Limb (tissue), 2 donors: ENCODE data around the gene PTPRZ1.
A peak's percentile ranks its signal among the peaks of the same experiment; 100 is the strongest.

Experiments used
- DNase-seq, 2 donors: peaks; one replicate each; pipeline ENCODE4 v3.0.0-alpha.2; 2016; ENCODE audit errors: extremely low spot score in 2 of 2

Gene PTPRZ1

DNA sequence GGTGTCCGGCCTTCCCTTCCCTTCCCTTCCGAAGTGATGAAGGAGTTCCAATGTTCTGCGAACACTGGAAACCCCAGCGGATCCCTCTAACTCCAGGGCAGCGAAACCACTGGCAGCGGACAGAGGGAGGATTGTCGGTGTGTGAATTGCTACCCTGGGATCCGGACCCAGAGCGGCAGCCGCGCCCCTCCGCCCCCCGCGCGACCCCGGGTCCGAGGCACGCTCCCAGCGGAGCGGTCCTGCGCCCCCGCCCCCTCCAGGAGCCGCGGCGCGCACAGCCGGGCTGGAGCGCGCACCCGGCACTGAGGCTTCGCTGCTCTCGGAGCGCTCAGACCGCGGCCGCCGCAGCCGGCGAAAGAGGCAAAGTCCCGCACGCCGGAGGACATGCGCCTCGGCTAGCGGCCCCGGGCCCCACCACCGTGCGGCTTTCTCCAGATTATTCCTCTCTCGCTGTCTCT lies at the start of gene PTPRZ1:
Gene PTPRZ1, plus strand, starts transcription at position 331 of the 458 bp plus-strand sequence. CDS start 339 bp downstream, outside the sequence.
- peak; percentile 27 to 81 for DNase-seq

DNA sequence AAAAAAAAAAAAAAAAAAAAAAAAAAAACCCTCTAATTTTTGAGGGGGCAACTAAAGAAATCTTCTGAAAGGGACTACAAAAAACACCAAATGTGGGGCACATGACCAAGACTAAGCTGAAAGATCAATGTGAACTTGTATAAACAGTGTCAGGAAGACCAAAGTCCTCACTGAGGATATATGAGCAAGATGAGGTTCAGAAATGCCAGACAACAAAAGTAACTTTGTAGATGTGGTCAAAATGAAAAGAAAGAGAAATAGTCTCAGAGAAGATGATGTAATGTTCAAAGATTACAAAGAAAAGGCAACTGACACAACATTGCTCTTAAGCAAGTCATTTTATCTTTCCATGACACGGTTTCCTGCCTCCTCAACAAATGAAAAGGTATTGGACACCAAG lies 48.7 kb upstream of the PTPRZ1 start:
- no peak for DNase-seq

DNA sequence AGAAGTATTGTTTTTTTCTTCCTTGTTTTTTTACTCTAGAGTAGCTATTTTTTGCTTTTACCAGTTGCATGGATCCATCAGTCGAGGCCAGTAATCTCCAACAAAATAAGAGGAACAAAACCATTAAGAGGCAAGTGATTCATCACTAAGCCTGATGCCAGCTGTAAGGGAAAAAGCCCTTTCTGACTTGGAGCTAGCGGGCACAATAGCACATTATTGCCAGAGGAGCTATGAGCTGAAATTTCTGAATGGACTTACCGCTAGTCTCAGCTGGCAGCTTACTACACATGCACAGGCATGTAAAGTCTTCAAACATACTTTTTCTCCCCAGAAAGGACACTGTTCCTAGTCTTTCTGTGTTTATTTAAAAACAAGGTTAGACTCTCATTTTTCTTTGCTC lies 41.6 kb upstream of the PTPRZ1 start:
- DNase-seq: no peak

DNA sequence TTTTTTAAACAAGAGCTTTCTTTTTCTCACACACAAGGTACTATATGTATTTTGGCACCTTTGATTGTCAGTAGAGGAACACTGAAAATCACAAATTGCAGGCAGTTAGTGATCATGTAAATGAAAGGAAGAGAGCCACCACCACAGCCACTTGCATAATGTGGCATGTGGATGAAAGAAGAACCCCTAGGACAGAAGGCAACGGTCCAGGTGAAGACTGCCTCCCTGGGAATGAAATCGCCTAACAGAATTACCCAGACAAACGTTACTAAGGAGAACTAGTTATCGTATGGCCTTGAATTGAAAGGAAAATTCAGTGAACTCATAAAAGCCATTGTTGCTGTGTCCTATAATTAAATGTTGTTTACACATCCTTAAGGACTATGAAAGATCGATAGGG lies 41.2 kb upstream of the PTPRZ1 start:
- DNase-seq: no peak

DNA sequence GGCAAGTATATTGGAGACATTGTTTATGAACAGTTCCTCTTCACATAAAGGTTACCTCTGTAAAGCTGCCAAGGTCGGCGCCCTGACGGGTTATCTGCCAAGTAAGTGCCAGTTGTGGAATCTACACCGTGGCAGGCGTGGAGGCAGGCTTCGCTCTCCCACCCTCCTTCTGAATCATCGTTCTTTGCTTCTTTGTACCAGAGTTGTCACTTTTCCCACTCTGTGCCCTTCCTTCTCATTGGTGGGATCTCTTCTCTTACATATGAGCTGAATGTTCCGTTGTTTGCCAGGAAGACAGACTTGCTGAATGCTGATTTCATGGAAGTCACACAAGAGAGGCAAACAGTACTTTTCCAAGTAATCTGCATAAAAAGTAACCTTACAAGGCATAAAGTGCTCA lies 40.6 kb upstream of the PTPRZ1 start:
- DNase-seq: peak; percentile 5 to 45

GRCh38 chr7:121833991-121834390 lies 39.0 kb upstream of the PTPRZ1 start:
- DNase-seq: no peak

- DNase-seq: no peak
Measured at GRCh38 chr7:121837462-121837861, 35.5 kb upstream of the PTPRZ1 start.

- DNase-seq: no peak
Measured at GRCh38 chr7:121847041-121847440, 25.9 kb upstream of the PTPRZ1 start.

DNA sequence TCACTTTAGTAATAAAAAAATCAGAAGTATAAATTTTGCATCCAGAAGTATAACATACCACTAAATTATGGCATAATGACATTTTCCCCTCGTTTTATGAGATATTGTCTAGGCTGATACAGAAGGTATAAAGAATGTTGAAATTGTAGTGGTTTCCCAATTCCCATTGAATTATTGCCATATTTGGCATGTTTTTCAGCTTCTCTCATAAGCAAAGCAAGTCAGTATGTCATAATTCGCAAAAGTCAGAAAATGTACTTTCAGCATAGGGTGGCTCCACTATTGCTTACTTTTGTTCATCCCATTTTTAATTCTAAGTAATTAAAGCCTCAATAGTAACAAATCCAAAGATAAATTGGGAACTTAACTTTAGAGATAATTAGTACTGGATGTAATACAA lies 19.7 kb upstream of the PTPRZ1 start:
- DNase-seq: no peak

GRCh38 chr7:121860953-121861352 lies 12.0 kb upstream of the PTPRZ1 start:
- no peak for DNase-seq

DNA sequence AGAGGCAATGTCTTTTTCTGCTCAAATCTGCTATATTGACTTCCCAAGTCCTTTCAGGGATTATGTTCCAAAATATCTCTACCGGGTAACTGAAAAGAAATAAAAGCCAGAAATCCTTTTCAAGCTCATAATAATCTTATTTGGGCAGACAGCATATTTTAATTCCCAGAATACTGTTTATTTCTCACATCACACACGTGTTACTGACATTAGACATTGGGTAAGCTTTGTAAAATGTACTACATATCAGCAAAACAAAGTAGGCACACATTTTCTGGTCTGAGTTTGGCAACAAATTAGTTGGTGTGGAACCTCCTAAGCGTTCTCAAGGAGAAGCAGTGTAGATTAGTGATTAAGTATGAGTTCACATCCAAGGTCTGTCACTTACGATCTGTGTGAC lies 10.4 kb upstream of the PTPRZ1 start:
- DNase-seq: no peak

DNA sequence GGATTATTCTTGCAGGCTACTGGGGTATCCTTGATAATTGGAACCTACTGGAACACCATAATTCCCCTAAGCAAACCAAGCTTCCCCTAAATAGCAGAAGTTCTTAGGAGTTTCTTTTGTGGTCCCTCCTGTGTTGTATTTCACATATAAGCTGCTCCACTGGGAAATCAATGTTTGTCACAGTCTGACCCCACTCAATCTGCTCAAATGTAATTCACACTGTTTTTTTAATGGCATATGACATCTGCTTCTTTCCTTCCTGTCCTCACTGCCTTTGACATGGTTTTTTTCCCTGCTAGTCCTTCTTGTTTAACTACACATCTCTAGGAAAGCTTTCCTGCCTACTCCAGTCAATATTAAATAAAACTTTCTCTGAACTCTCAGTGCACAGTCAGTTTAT lies 1.8 kb upstream of the PTPRZ1 start:
- no peak for DNase-seq

- DNase-seq: peak in 1 of 2 donors; percentile 69
Measured at GRCh38 chr7:121873289-121874194, 581 bp downstream of the PTPRZ1 start.

DNA sequence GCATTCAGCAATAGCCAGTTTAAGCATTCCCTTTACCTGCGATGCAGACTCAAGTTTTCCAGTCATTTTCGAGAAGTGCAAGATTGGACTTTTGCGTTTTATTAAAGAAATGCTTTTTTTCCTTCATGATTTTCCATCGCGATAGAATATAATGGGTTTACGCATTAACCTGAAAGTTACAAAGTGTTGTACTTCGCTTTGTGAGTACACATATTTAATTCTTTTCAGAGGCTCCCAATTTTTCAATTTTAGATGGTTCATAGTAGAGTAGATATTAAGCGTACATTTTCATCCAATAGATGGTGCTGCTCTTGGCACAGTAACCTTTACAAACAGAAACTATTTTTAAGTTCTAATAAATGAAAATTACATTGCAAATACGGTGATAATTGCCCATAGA lies 1.3 kb downstream of the PTPRZ1 start:
- no peak for DNase-seq

DNA sequence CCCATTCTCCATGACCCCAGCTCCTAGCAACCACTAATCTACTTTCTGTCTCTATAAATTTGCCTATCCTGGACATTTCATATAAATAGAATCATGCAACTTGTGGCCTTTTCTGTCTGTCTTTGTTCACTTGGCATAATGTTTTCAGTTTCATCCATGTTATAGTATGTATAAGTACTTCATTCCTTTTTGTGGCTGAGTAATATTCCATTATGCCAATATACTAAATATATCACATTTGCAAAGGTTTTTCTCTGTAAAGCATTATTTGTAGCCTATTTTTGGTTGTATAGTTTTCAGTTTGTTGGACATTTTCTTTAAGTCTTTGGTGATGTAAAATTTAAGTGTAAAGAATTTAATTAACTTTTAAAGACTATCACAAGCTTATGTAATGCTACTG lies 2.2 kb downstream of the PTPRZ1 start:
- DNase-seq: no peak

GRCh38 chr7:121876656-121877500 lies 3.9 kb downstream of the PTPRZ1 start:
- DNase-seq: no peak

DNA sequence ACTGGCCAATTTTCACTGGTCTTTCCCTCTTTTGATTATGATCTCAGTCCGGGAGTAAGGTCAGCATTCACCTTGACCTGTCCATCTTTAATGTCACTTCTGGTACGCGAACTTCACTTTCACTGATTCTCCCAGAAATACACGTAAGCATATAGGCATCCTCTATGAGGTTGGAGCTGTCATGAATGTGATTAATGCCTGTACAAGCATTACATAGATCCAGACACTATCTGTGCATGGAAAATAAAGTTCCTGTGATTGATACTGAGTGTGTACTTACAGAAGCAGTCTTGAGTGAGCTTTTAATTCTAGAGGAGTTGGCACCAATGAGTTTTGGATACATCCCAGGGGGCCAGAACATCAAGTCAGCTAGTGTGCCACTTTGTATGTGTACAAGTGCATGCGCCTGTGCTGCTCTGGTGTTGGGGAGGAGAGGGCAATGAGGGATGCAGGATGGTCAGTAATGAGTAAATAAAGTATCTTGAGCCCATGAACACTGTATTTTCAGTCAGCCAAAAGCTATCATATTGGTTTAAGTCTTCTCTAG lies 6.0 kb downstream of the PTPRZ1 start:
- no peak for DNase-seq

DNA sequence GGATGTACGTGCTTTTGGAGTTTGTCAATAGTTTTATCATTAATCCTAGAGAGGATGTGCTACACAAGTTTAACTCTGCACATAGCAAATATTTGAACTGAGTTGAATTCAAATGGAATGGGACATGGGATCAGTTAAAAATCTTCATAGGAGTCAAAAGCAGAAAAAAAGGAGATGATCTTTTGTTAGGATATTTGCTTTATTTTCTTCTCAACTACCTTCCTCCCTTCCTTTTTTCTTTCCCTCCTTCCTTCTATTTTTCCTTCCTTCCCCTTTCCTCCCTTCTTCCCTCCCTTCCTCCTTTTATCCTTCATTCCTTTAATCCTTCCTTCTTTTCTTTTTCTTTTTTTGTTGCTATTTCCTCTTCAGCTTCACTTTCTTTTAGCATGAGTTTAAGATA lies 6.6 kb downstream of the PTPRZ1 start:
- no peak for DNase-seq

DNA sequence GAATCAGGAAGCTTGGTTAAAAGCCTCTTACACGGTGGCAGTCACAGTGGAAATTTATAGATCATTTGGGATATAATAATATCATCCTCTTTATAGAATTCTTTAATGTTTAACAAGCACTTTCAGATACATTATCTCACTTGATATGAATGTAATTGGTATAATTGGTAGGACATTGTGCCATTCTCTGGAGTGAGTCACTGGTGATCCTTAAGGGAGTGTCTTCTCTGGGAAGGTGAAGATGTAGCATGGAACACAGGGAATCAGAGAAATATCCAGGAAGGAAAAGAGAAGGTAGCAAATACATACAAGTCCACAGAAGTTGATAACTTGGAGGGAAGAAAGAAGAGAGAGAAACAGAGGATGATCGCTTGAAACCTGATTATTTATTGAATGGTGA lies 9.8 kb downstream of the PTPRZ1 start:
- no peak for DNase-seq

- no peak for DNase-seq
Measured at GRCh38 chr7:121885166-121885920, 12.4 kb downstream of the PTPRZ1 start.

GRCh38 chr7:121887634-121888033 lies 14.7 kb downstream of the PTPRZ1 start:
- no peak for DNase-seq
